ENCODE measurements around the gene STAT1. TPM values are rescaled to one million over a fixed set of nuclear protein-coding genes. Genes with fewer than 3 reads are reported as not detected.

STAT1 gene
- polyA plus RNA-seq, 1 donor (not counting 4 experiments of a cell fraction or from before 2014, with no cell fraction given): 181 TPM

GRCh38 chr2:191036363-191036762, 22.4 kb upstream of the STAT1 start:
- no peak overlapping the region for H3K9ac ChIP-seq (ENCODE audit: control insufficient read depth, extremely low read depth, insufficient read depth, low read length)
- H4K20me1 ChIP-seq (ENCODE audit: control insufficient read depth, extremely low read depth, insufficient read depth, low read length): no peaks in the 10 kb centered on the region
- no peak overlapping the region for H2AFZ ChIP-seq (ENCODE audit: control insufficient read depth, low read length)
- peaks cover 10% of the 10 kb centered on the region for H3K4me1 ChIP-seq (ENCODE audit: control insufficient read depth, extremely low read depth, insufficient read depth, low read length)
- no peaks in the 10 kb centered on the region for H3K27me3 ChIP-seq (ENCODE audit: control insufficient read depth, extremely low read depth, insufficient read depth, low read length)
- no peak for TF ChIP-seq EZH2 (IDR thresholded peaks at IDR 0.05; ENCODE audit: low read length)
- TF ChIP-seq CTCF (optimal IDR thresholded peaks at IDR 0.05 in 1 of 3, IDR thresholded peaks at IDR 0.05 in 1 of 3, conservative IDR thresholded peaks at IDR 0.05 in 1 of 3; ENCODE audit: extremely low read depth in 1 of 3, insufficient read depth in 2 of 3, low read length in 3 of 3): no peak
- H3K4me3 ChIP-seq (ENCODE audit: control insufficient read depth in 2 of 3, extremely low read depth in 1 of 3, insufficient read depth in 2 of 3, low read depth in 1 of 3, low read length in 3 of 3): no peak overlapping the region
- no peaks in the 10 kb centered on the region for H3K9me3 ChIP-seq (ENCODE audit: control insufficient read depth, low read depth, low read length)
- H3K27ac ChIP-seq (ENCODE audit: control insufficient read depth, insufficient read depth, low read length): no peak overlapping the region
- no peak overlapping the region for H3K4me2 ChIP-seq (ENCODE audit: control insufficient read depth, extremely low read depth, insufficient read depth, low read depth, low read length)
- no peaks in the 10 kb centered on the region for H3K79me2 ChIP-seq (ENCODE audit: control insufficient read depth, insufficient read depth, low read length)
- H3K36me3 ChIP-seq (ENCODE audit: control insufficient read depth in 2 of 2, extremely low read depth in 1 of 2, insufficient read depth in 2 of 2, low read length in 2 of 2): no peaks in the 10 kb centered on the region
- dilution Hi-C loops (cut with MboI; ENCODE audit: extremely low pct_ligation_motif_present, low sequenced_read_pairs): no loop called here
- no peak for FAIRE-seq
- H3K9me1 ChIP-seq (ENCODE audit: control insufficient read depth, extremely low read depth, insufficient read depth, low read length): no peaks in the 10 kb centered on the region
- no peak for DNase-seq (ENCODE audit: low read depth, low spot score)

GRCh38 chr2:191032588-191033429, 18.8 kb upstream of the STAT1 start:
- no peak for FAIRE-seq
- H3K27me3 ChIP-seq (ENCODE audit: control insufficient read depth, extremely low read depth, insufficient read depth, low read length): no peaks in the 10 kb centered on the region
- dilution Hi-C loops (cut with MboI; ENCODE audit: extremely low pct_ligation_motif_present, low sequenced_read_pairs): no loop called here

More at GRCh38 chr2:191032588-191033429, 18.8 kb upstream of the STAT1 start:
- peaks cover 4% of the 10 kb centered on the region for H3K4me1 ChIP-seq (ENCODE audit: control insufficient read depth, extremely low read depth, insufficient read depth, low read length)
- H3K4me3 ChIP-seq (ENCODE audit: control insufficient read depth in 2 of 3, extremely low read depth in 1 of 3, insufficient read depth in 2 of 3, low read depth in 1 of 3, low read length in 3 of 3): no peak overlapping the region
- H3K9me3 ChIP-seq (ENCODE audit: control insufficient read depth, low read depth, low read length): no peaks in the 10 kb centered on the region
- H4K20me1 ChIP-seq (ENCODE audit: control insufficient read depth, extremely low read depth, insufficient read depth, low read length): no peaks in the 10 kb centered on the region
- DNase-seq (ENCODE audit: low read depth, low spot score): no peak
- TF ChIP-seq CTCF (optimal IDR thresholded peaks at IDR 0.05 in 1 of 3, IDR thresholded peaks at IDR 0.05 in 1 of 3, conservative IDR thresholded peaks at IDR 0.05 in 1 of 3; ENCODE audit: extremely low read depth in 1 of 3, insufficient read depth in 2 of 3, low read length in 3 of 3) (no peak), EZH2 (IDR thresholded peaks at IDR 0.05; ENCODE audit: low read length) (no peak)
- no peaks in the 10 kb centered on the region for H3K9me1 ChIP-seq (ENCODE audit: control insufficient read depth, extremely low read depth, insufficient read depth, low read length)
- no peak overlapping the region for H3K9ac ChIP-seq (ENCODE audit: control insufficient read depth, extremely low read depth, insufficient read depth, low read length)
- H3K4me2 ChIP-seq (ENCODE audit: control insufficient read depth, extremely low read depth, insufficient read depth, low read depth, low read length): no peak overlapping the region
- H2AFZ ChIP-seq (ENCODE audit: control insufficient read depth, low read length): no peak overlapping the region
- H3K79me2 ChIP-seq (ENCODE audit: control insufficient read depth, insufficient read depth, low read length): no peaks in the 10 kb centered on the region
- H3K36me3 ChIP-seq (ENCODE audit: control insufficient read depth in 2 of 2, extremely low read depth in 1 of 2, insufficient read depth in 2 of 2, low read length in 2 of 2): no peaks in the 10 kb centered on the region
- H3K27ac ChIP-seq (ENCODE audit: control insufficient read depth, insufficient read depth, low read length): no peak overlapping the region

Measured in keratinocyte (primary cell).